Measurements from ENCODE around the gene OSTN.
A peak's percentile ranks its signal among the peaks of the same experiment; 100 is the strongest.
"Not testable (repeated sequence)": the region's sequence is repeated elsewhere in the genome, so short reads cannot be mapped to it uniquely, and the experiment has no call there.

OSTN gene

GRCh38 chr3:191239407-191240031 is 40.5 kb downstream of the OSTN start:
- H3K27me3 ChIP-seq (ENCODE audit: insufficient read depth, insufficient read length), result no peaks in the 10 kb centered on the region
- peaks cover 5% of the 10 kb centered on the region; the same call in 1 of the 2 replicates for H3K9me3 ChIP-seq (ENCODE audit: insufficient read depth, low read length)
- H3K36me3 ChIP-seq (ENCODE audit: insufficient read depth, insufficient read length, low read length), result no peaks in the 10 kb centered on the region
- H3K4me1 ChIP-seq (ENCODE audit: insufficient read depth, insufficient read length), result no peaks in the 10 kb centered on the region
- no peak for TF ChIP-seq ZNF274 (IDR thresholded peaks at IDR 0.05; ENCODE audit: low read depth, low read length)
- no peak for TF ChIP-seq YY1 (IDR thresholded peaks at IDR 0.05; ENCODE audit: insufficient read depth, insufficient read length)
- no peak for TF ChIP-seq SUZ12 (IDR thresholded peaks at IDR 0.05; ENCODE audit: extremely low read depth, insufficient read depth, insufficient read length)
- no peak overlapping the region for H3K4me3 ChIP-seq (ENCODE audit: insufficient read length, low read depth)
- no peak for DNase-seq (ENCODE audit: low read depth, low spot score)
- no peak overlapping the region for H3K9ac ChIP-seq (ENCODE audit: insufficient read length, low read depth)

- Histone ChIP-seq H3K36me3 (ENCODE audit: insufficient read depth, insufficient read length, low read length) (no peaks in the 10 kb centered on the region), H3K4me1 (ENCODE audit: insufficient read depth, insufficient read length) (no peaks in the 10 kb centered on the region), H3K9ac (ENCODE audit: insufficient read length, low read depth) (no peak overlapping the region), H3K4me3 (ENCODE audit: insufficient read length, low read depth) (no peak overlapping the region), H3K27me3 (ENCODE audit: insufficient read depth, insufficient read length) (no peaks in the 10 kb centered on the region), H3K9me3 (ENCODE audit: insufficient read depth, low read length) (peaks cover 5% of the 10 kb centered on the region; the same call in 1 of the 2 replicates)
- no peak for TF ChIP-seq YY1 (IDR thresholded peaks at IDR 0.05; ENCODE audit: insufficient read depth, insufficient read length)
- TF ChIP-seq SUZ12 (IDR thresholded peaks at IDR 0.05; ENCODE audit: extremely low read depth, insufficient read depth, insufficient read length), result no peak
- no peak for TF ChIP-seq ZNF274 (IDR thresholded peaks at IDR 0.05; ENCODE audit: low read depth, low read length)
- no peak for DNase-seq (ENCODE audit: low read depth, low spot score)
Observed at GRCh38 chr3:191240486-191240885, 41.4 kb downstream of the OSTN start.

GRCh38 chr3:191244242-191244867 is 45.3 kb downstream of the OSTN start:
- peaks cover 5% of the 10 kb centered on the region; the same call in 1 of the 2 replicates for H3K9me3 ChIP-seq (ENCODE audit: insufficient read depth, low read length)
- H3K36me3 ChIP-seq (ENCODE audit: insufficient read depth, insufficient read length, low read length), result no peaks in the 10 kb centered on the region
- H3K9ac ChIP-seq (ENCODE audit: insufficient read length, low read depth), result no peak overlapping the region
- H3K4me3 ChIP-seq (ENCODE audit: insufficient read length, low read depth), result no peak overlapping the region
- no peak for TF ChIP-seq SUZ12 (IDR thresholded peaks at IDR 0.05; ENCODE audit: extremely low read depth, insufficient read depth, insufficient read length)
- no peak for TF ChIP-seq ZNF274 (IDR thresholded peaks at IDR 0.05; ENCODE audit: low read depth, low read length)
- no peak for TF ChIP-seq YY1 (IDR thresholded peaks at IDR 0.05; ENCODE audit: insufficient read depth, insufficient read length)
- no peaks in the 10 kb centered on the region for H3K4me1 ChIP-seq (ENCODE audit: insufficient read depth, insufficient read length)
- no peaks in the 10 kb centered on the region for H3K27me3 ChIP-seq (ENCODE audit: insufficient read depth, insufficient read length)
- no peak for DNase-seq (ENCODE audit: low read depth, low spot score)

- H3K36me3 ChIP-seq (ENCODE audit: insufficient read depth, insufficient read length, low read length); H3K4me3 ChIP-seq (ENCODE audit: insufficient read length, low read depth); H3K4me1 ChIP-seq (ENCODE audit: insufficient read depth, insufficient read length); H3K27me3 ChIP-seq (ENCODE audit: insufficient read depth, insufficient read length); DNase-seq (ENCODE audit: low read depth, low spot score); H3K9me3 ChIP-seq (ENCODE audit: insufficient read depth, low read length); H3K9ac ChIP-seq (ENCODE audit: insufficient read length, low read depth): not testable (repeated sequence)
Observed at GRCh38 chr3:191246034-191246433, 47.0 kb downstream of the OSTN start.

GRCh38 chr3:191246630-191247029 is 47.6 kb downstream of the OSTN start:
- Histone ChIP-seq H3K9ac (ENCODE audit: insufficient read length, low read depth) (no peak overlapping the region), H3K27me3 (ENCODE audit: insufficient read depth, insufficient read length) (no peaks in the 10 kb centered on the region), H3K36me3 (ENCODE audit: insufficient read depth, insufficient read length, low read length) (no peaks in the 10 kb centered on the region), H3K4me3 (ENCODE audit: insufficient read length, low read depth) (no peak overlapping the region), H3K9me3 (ENCODE audit: insufficient read depth, low read length) (no peaks in the 10 kb centered on the region), H3K4me1 (ENCODE audit: insufficient read depth, insufficient read length) (no peaks in the 10 kb centered on the region)
- DNase-seq (ENCODE audit: low read depth, low spot score), result no peak
- TF ChIP-seq YY1 (IDR thresholded peaks at IDR 0.05; ENCODE audit: insufficient read depth, insufficient read length), result no peak
- TF ChIP-seq SUZ12 (IDR thresholded peaks at IDR 0.05; ENCODE audit: extremely low read depth, insufficient read depth, insufficient read length), result no peak
- TF ChIP-seq ZNF274 (IDR thresholded peaks at IDR 0.05; ENCODE audit: low read depth, low read length), result no peak

- Histone ChIP-seq H3K36me3 (ENCODE audit: insufficient read depth, insufficient read length, low read length) (no peaks in the 10 kb centered on the region), H3K9me3 (ENCODE audit: insufficient read depth, low read length) (no peaks in the 10 kb centered on the region), H3K9ac (ENCODE audit: insufficient read length, low read depth) (no peak overlapping the region), H3K4me3 (ENCODE audit: insufficient read length, low read depth) (no peak overlapping the region), H3K27me3 (ENCODE audit: insufficient read depth, insufficient read length) (no peaks in the 10 kb centered on the region), H3K4me1 (ENCODE audit: insufficient read depth, insufficient read length) (peaks cover 5% of the 10 kb centered on the region)
- no peak for TF ChIP-seq YY1 (IDR thresholded peaks at IDR 0.05; ENCODE audit: insufficient read depth, insufficient read length)
- TF ChIP-seq ZNF274 (IDR thresholded peaks at IDR 0.05; ENCODE audit: low read depth, low read length), result no peak
- TF ChIP-seq SUZ12 (IDR thresholded peaks at IDR 0.05; ENCODE audit: extremely low read depth, insufficient read depth, insufficient read length), result no peak
- DNase-seq (ENCODE audit: low read depth, low spot score), result peak; percentile 49
Observed at GRCh38 chr3:191253089-191253799, 54.2 kb downstream of the OSTN start.

DNA sequence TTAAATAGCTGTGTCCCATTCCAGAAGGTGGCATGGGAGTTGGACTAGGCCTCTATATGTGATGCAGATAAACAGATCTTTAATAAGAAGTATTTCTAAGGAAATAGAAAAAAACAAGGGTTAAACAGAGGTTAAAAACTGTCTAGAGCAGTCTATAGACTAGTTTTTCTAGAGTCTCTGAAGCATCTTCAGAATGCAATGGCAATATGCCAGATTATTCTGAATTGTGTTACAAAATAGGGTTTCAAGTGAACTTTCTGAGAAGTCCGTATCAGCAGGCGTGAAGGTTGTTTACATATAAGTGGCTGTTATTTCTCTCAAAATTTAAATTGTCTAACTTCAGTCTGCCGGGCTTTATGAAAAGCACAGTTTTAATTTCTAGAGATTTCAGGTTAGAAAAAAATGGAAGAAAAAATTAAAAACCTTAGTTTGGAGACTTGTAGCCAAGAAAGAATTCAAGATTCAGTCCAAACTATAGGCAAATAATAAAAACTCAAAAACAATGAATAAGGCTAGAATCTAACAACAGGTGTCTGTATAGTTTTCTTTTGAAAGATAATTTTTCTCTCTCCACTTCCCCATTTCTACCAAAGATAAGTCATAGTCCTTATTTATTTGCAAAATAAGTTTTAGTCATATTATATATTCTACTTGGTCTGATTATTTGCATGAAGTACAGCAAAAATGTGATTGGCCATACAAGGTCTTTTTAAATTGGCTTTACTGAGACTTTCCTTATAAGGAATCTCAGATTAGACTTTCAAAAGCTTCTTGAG is 55.2 kb downstream of the OSTN start:
- H3K9ac ChIP-seq (ENCODE audit: insufficient read length, low read depth), result no peak overlapping the region
- DNase-seq (ENCODE audit: low read depth, low spot score), result no peak
- H3K27me3 ChIP-seq (ENCODE audit: insufficient read depth, insufficient read length), result no peaks in the 10 kb centered on the region
- H3K36me3 ChIP-seq (ENCODE audit: insufficient read depth, insufficient read length, low read length), result no peaks in the 10 kb centered on the region
- H3K4me1 ChIP-seq (ENCODE audit: insufficient read depth, insufficient read length), result peaks cover 5% of the 10 kb centered on the region
- no peaks in the 10 kb centered on the region for H3K9me3 ChIP-seq (ENCODE audit: insufficient read depth, low read length)
- no peak for TF ChIP-seq ZNF274 (IDR thresholded peaks at IDR 0.05; ENCODE audit: low read depth, low read length)
- no peak for TF ChIP-seq YY1 (IDR thresholded peaks at IDR 0.05; ENCODE audit: insufficient read depth, insufficient read length)
- no peak for TF ChIP-seq SUZ12 (IDR thresholded peaks at IDR 0.05; ENCODE audit: extremely low read depth, insufficient read depth, insufficient read length)
- H3K4me3 ChIP-seq (ENCODE audit: insufficient read length, low read depth), result no peak overlapping the region

Measured in NT2/D1 (cell line).